Neural cell (in vitro differentiated cells): Measurements from ENCODE around the gene MDGA2. TPM values are rescaled to one million over a fixed set of nuclear protein-coding genes. Genes with fewer than 3 reads are reported as not detected.

Experiments
- H2AFZ ChIP-seq: fragments of 200-600, 300-800 bp; sonication (generic), shearing (Covaris generic); 2 replicates; pipeline ENCODE4 v1.6.0; 2014; ENCODE audit warnings: low read depth, mild to moderate bottlenecking, antibody characterized with exemption, low read length, moderate library complexity
- H3F3A ChIP-seq: fragments of 200-600 bp; shearing (Covaris generic); 2 replicates; pipeline ENCODE4 v1.6.1; 2016; ENCODE audit warnings: mild to moderate bottlenecking, moderate library complexity, mixed read lengths, antibody characterized with exemption, low read length; ENCODE audit not compliant: insufficient read depth, poor library complexity, severe bottlenecking
- H3K27ac ChIP-seq: fragments of 200-600, 300-800 bp; sonication (generic), shearing (Covaris generic); 2 replicates; pipeline ENCODE4 v1.5.1; 2014; ENCODE audit warnings: mild to moderate bottlenecking, low read length, moderate library complexity
- H3K27me3 ChIP-seq: fragments of 300-800, 200-600 bp; sonication (generic), shearing (Covaris generic); 2 replicates; pipeline ENCODE4 v1.6.0; 2014; ENCODE audit warnings: mild to moderate bottlenecking, low read depth, low read length, moderate library complexity; ENCODE audit not compliant: insufficient read depth
- H3K36me3 ChIP-seq: fragments of 300-800, 200-600 bp; sonication (generic), shearing (Covaris generic); 2 replicates; pipeline ENCODE4 v1.5.1; 2014; ENCODE audit warnings: mild to moderate bottlenecking, antibody characterized with exemption, low read length, moderate library complexity; ENCODE audit not compliant: insufficient read depth
- H3K4me2 ChIP-seq: fragments of 300-800, 200-600 bp; sonication (generic), shearing (Covaris generic); 2 replicates; pipeline ENCODE4 v1.6.0; 2014; ENCODE audit warnings: mild to moderate bottlenecking, low read length
- H3K4me3 ChIP-seq: fragments of 300-800, 200-600 bp; sonication (generic), shearing (Covaris generic); 2 replicates; pipeline ENCODE4 v1.5.1; 2014; ENCODE audit warnings: mild to moderate bottlenecking, low read length, moderate library complexity
- H3K79me2 ChIP-seq: fragments of 200-600 bp; shearing (Covaris generic); replicated peaks from 2 replicates; pipeline ENCODE4 v1.6.0; 2014; ENCODE audit warnings: mild to moderate bottlenecking, low read length, moderate library complexity; ENCODE audit not compliant: insufficient read depth
- H3K9ac ChIP-seq: fragments of 300-800, 200-600 bp; sonication (generic), shearing (Covaris generic); 2 replicates; pipeline ENCODE4 v1.6.1; 2016; ENCODE audit warnings: mild to moderate bottlenecking, low read length, mixed read lengths
- H3K9me2 ChIP-seq: fragments of 200-600 bp; shearing (Covaris generic); 2 replicates; pipeline ENCODE4 v1.6.1; 2016; ENCODE audit warnings: mild to moderate bottlenecking, low read length, mixed read lengths; ENCODE audit not compliant: insufficient read depth
- H3K9me3 ChIP-seq: fragments of 200-600, 300-800 bp; sonication (generic), shearing (Covaris generic); 2 replicates; pipeline ENCODE4 v1.6.1; 2016; ENCODE audit warnings: mild to moderate bottlenecking, mixed run types, low read length, moderate library complexity, mixed read lengths
- H4K20me1 ChIP-seq: fragments of 200-600 bp; shearing (Covaris generic); 2 replicates; pipeline ENCODE4 v1.6.1; 2016; ENCODE audit warnings: mild to moderate bottlenecking, mixed run types; ENCODE audit not compliant: insufficient read depth
- EP300 ChIP-seq: fragments of 450-650 bp; conservative IDR thresholded peaks from 2 replicates; pipeline ENCODE4 v1.6.1; 2014; ENCODE audit warnings: antibody characterized with exemption, mild to moderate bottlenecking, moderate library complexity; ENCODE audit not compliant: poor library complexity, severe bottlenecking
- EZH2 ChIP-seq: fragments of 200-600, 300-800 bp; shearing (Covaris generic), sonication (generic); IDR thresholded peaks from 2 replicates; pipeline ENCODE4 v1.6.1; 2014; ENCODE audit warnings: antibody characterized with exemption, low read length, borderline replicate concordance, mild to moderate bottlenecking; ENCODE audit not compliant: insufficient read depth, poor library complexity, severe bottlenecking
- MXI1 ChIP-seq: fragments of 450-650 bp; conservative IDR thresholded peaks from 2 replicates; pipeline ENCODE4 v1.6.1; 2014; ENCODE audit warnings: antibody characterized with exemption, mild to moderate bottlenecking; ENCODE audit not compliant: poor library complexity, severe bottlenecking
- POLR2AphosphoS5 ChIP-seq: IDR thresholded peaks from 2 replicates; pipeline ENCODE4 v1.6.1; 2012
- RAD21 ChIP-seq: fragments of 450-650 bp; conservative IDR thresholded peaks from 2 replicates; pipeline ENCODE4 v1.6.1; 2014; ENCODE audit warnings: antibody characterized with exemption, mild to moderate bottlenecking, moderate library complexity
- SMC3 ChIP-seq: fragments of 450-650 bp; conservative IDR thresholded peaks from 2 replicates; pipeline ENCODE4 v1.6.1; 2014; ENCODE audit warnings: antibody characterized with exemption, mild to moderate bottlenecking, moderate library complexity; ENCODE audit not compliant: poor library complexity
- TAF1 ChIP-seq: IDR thresholded peaks from 2 replicates; pipeline ENCODE4 v1.6.1; 2012; ENCODE audit warnings: low read depth
- polyA plus RNA-seq: library from polyadenylated mRNA; depleted of rRNA; stranded (reverse); fragments of >200 nt; gene quantifications from 2 replicates; pipeline ENCODE4 v1.2.3, GENCODE V29; 2014
- TF ChIP-seq, protein P1 (sequence below): fragments of 450-650 bp; IDR thresholded peaks from 2 replicates; pipeline ENCODE4 v1.5.1; 2014; ENCODE audit warnings: antibody characterized with exemption, mild to moderate bottlenecking, moderate library complexity; ENCODE audit not compliant: poor library complexity, severe bottlenecking
- TF ChIP-seq, protein P2 (sequence below): IDR thresholded peaks from 2 replicates; pipeline ENCODE4 v1.6.1; 2012; ENCODE audit warnings: borderline replicate concordance

MDGA2 gene
- polyA plus RNA-seq, 1 donor from 2014 or later: 3.8 TPM

DNA sequence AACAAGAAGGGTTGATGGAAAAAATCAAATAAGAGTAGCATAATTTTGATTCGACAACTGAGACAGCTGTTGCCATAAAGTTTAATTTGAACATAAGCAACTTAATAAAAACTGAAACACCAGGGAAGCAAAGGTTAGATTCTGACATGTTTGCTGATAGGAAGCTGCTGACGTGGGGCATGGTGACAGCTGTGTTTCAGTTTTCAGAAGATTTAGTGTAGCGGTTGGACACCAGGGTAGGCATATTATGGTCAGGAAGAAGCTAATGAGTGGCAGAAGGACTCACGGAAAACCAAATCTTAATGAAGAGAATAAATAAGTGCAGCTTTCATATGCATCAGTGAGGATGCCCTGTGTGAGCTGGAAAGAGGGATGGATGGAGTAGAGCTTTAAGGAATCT is 687.1 kb downstream of the MDGA2 start:
- Histone ChIP-seq H3K27me3 (no peaks in the 10 kb centered on the region), H3K9me2 (no peaks in the 10 kb centered on the region), H3K4me3 (no peak overlapping the region), H4K20me1 (no peaks in the 10 kb centered on the region), H2AFZ (no peak overlapping the region), H3K27ac (no peak overlapping the region), H3K4me2 (no peak overlapping the region), H3K9me3 (no peaks in the 10 kb centered on the region), H3K36me3 (no peaks in the 10 kb centered on the region), H3K9ac (no peak overlapping the region), H3F3A (no peaks in the 10 kb centered on the region), H3K79me2 (no peaks in the 10 kb centered on the region)
- TF ChIP-seq, protein P1, sequence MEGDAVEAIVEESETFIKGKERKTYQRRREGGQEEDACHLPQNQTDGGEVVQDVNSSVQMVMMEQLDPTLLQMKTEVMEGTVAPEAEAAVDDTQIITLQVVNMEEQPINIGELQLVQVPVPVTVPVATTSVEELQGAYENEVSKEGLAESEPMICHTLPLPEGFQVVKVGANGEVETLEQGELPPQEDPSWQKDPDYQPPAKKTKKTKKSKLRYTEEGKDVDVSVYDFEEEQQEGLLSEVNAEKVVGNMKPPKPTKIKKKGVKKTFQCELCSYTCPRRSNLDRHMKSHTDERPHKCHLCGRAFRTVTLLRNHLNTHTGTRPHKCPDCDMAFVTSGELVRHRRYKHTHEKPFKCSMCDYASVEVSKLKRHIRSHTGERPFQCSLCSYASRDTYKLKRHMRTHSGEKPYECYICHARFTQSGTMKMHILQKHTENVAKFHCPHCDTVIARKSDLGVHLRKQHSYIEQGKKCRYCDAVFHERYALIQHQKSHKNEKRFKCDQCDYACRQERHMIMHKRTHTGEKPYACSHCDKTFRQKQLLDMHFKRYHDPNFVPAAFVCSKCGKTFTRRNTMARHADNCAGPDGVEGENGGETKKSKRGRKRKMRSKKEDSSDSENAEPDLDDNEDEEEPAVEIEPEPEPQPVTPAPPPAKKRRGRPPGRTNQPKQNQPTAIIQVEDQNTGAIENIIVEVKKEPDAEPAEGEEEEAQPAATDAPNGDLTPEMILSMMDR: no peak
- TF ChIP-seq MXI1 (no peak), POLR2AphosphoS5 (no peak), RAD21 (no peak), SMC3 (no peak), TAF1 (no peak), EZH2 (no peak), EP300 (no peak)
- TF ChIP-seq, protein P2, sequence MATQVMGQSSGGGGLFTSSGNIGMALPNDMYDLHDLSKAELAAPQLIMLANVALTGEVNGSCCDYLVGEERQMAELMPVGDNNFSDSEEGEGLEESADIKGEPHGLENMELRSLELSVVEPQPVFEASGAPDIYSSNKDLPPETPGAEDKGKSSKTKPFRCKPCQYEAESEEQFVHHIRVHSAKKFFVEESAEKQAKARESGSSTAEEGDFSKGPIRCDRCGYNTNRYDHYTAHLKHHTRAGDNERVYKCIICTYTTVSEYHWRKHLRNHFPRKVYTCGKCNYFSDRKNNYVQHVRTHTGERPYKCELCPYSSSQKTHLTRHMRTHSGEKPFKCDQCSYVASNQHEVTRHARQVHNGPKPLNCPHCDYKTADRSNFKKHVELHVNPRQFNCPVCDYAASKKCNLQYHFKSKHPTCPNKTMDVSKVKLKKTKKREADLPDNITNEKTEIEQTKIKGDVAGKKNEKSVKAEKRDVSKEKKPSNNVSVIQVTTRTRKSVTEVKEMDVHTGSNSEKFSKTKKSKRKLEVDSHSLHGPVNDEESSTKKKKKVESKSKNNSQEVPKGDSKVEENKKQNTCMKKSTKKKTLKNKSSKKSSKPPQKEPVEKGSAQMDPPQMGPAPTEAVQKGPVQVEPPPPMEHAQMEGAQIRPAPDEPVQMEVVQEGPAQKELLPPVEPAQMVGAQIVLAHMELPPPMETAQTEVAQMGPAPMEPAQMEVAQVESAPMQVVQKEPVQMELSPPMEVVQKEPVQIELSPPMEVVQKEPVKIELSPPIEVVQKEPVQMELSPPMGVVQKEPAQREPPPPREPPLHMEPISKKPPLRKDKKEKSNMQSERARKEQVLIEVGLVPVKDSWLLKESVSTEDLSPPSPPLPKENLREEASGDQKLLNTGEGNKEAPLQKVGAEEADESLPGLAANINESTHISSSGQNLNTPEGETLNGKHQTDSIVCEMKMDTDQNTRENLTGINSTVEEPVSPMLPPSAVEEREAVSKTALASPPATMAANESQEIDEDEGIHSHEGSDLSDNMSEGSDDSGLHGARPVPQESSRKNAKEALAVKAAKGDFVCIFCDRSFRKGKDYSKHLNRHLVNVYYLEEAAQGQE: no peak

DNA sequence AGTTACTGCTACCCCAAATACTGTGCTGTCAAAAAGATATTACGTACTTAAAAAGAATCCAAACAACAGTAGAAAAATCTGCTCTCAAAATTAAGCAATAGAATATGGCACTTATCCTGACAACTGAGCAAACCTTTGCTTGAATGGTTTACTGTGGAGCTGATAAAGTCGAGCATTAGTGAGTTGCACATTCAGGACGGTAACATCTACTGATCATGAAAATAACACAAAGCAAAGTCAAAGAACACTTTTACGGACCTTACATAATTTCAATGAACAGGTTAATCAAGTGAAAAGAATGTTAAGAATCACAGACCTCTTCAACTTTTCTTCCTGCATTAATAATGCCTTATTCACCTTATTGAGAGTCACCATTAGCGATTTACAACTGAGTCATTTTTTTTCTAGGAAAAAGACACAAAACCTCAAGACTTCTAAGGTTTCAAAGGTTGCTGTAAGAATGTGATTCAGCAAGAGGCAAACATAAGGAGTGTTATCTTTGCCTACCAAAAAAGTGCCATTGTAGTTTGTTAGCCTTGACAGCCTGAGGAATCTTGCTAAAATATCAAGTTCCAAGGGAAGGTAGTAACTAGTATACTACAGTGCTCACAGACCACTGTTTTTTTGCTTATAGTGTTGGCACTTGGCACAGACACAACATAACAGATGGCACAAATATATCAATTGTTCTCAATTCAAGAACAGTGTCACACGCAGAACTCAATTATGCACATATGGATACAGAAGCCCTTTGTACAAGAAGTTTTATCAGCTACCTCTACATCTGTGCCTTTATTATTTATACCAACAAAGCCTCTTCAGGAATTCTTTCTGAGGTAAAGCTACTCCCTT is 689.6 kb downstream of the MDGA2 start:
- Histone ChIP-seq H3K4me3 (no peak overlapping the region), H3F3A (no peaks in the 10 kb centered on the region), H3K27me3 (no peaks in the 10 kb centered on the region), H3K9ac (no peak overlapping the region), H3K79me2 (no peaks in the 10 kb centered on the region), H2AFZ (no peak overlapping the region), H3K27ac (no peak overlapping the region), H3K4me2 (no peak overlapping the region), H3K9me2 (no peaks in the 10 kb centered on the region), H3K36me3 (no peaks in the 10 kb centered on the region), H3K9me3 (no peaks in the 10 kb centered on the region), H4K20me1 (no peaks in the 10 kb centered on the region)
- no peak for TF ChIP-seq EP300
- TF ChIP-seq, protein P2: no peak
